GM12878 (cell line): ENCODE results near the gene MAPKAP1. TPM values are rescaled to one million over a fixed set of nuclear protein-coding genes. Genes with fewer than 3 reads are reported as not detected.

Experiments
- ATAC-seq: fragments of 200-7000 bp; cut with Tn5 transposase; 3 replicates; pipeline ENCODE4 v1.9.1; 2020; ENCODE audit warnings: mild to moderate bottlenecking, moderate library complexity
- BruUV-seq: library from RNA; stranded (reverse); fragments of 400-500 nt; replicated peaks from 2 replicates; lab custom pipeline; 2021; lab: Mats Ljungman, UMichigan
- CTCF ChIA-PET: fragments of 300-600 bp; sonication (Branson Sonifier 250); formaldehyde crosslinking; extraction: SDS; loops from one replicate; lab custom pipeline; 2021; ENCODE audit warnings: inconsistent platforms; lab: Yijun Ruan, JAX
- POLR2A ChIA-PET: fragments of 350-600 bp; formaldehyde crosslinking; extraction: SDS; loops from one replicate; lab custom pipeline; 2021; ENCODE audit warnings: inconsistent platforms; lab: Charles Lee
- RAD21 ChIA-PET: fragments of 300-600 bp; sonication (Branson Sonifier 250); formaldehyde crosslinking; loops from one replicate; lab custom pipeline; 2023; ENCODE audit warnings: antibody characterized with exemption; ENCODE audit not compliant: unreplicated experiment; lab: Charles Lee
- SMC1A ChIA-PET: fragments of 300-600 bp; sonication (Branson Sonifier 250); formaldehyde crosslinking; loops from one replicate; lab custom pipeline; 2023; ENCODE audit not compliant: unreplicated experiment, uncharacterized antibody; lab: Charles Lee
- DNase-seq: peaks from one replicate; pipeline ENCODE4 v3.0.0-alpha.2; 2011; ENCODE audit warnings: low read depth, low spot score
- FAIRE-seq: peaks from 3 replicates; lab custom pipeline; 2011; peaks lifted over from hg19 to GRCh38; lab: Jason Lieb, UNC
- H2AFZ ChIP-seq: 2 replicates; pipeline ENCODE4 v1.6.0; 2011; ENCODE audit warnings: low read depth, low read length, control low read depth; ENCODE audit not compliant: control insufficient read depth
- H3K27ac ChIP-seq: 2 replicates; pipeline ENCODE4 v1.5.1; 2011; ENCODE audit warnings: control low read depth; ENCODE audit not compliant: control insufficient read depth, insufficient read depth
- H3K27me3 ChIP-seq, 2 experiments: replicated peaks in 1 of 2; 2 replicates each; pipeline versions ENCODE4 v1.6.0 to v1.6.1; 2011; ENCODE audit warnings: low read length in 1 of 2; ENCODE audit not compliant: control insufficient read depth in 2 of 2, insufficient read depth in 2 of 2
- H3K36me3 ChIP-seq, 2 experiments: 2 replicates each; pipeline ENCODE4 v1.5.1; 2011; ENCODE audit warnings: low read length in 1 of 2; ENCODE audit not compliant: control insufficient read depth in 2 of 2, insufficient read depth in 2 of 2
- H3K4me1 ChIP-seq: 2 replicates; pipeline ENCODE4 v1.6.1; 2011; ENCODE audit warnings: mild to moderate bottlenecking, low read length, moderate library complexity, mixed read lengths; ENCODE audit not compliant: control insufficient read depth, insufficient read depth
- H3K4me2 ChIP-seq: 2 replicates; pipeline ENCODE4 v1.6.0; 2011; ENCODE audit warnings: control low read depth; ENCODE audit not compliant: control insufficient read depth, insufficient read depth
- H3K4me3 ChIP-seq: fragments of 200-600 bp; sonication (generic); 2 replicates; pipeline ENCODE4 v1.5.1; 2016
- H3K79me2 ChIP-seq: 2 replicates; pipeline ENCODE4 v1.6.0; 2011; ENCODE audit warnings: low read length; ENCODE audit not compliant: control insufficient read depth, insufficient read depth
- H3K9ac ChIP-seq: 2 replicates; pipeline ENCODE4 v1.8.0; 2011; ENCODE audit warnings: low read length, control low read depth, mixed read lengths; ENCODE audit not compliant: control insufficient read depth, insufficient read depth
- H3K9me3 ChIP-seq: replicated peaks from 3 replicates; pipeline ENCODE4 v1.5.1; 2011; ENCODE audit warnings: mild to moderate bottlenecking, low read length; ENCODE audit not compliant: control insufficient read depth, insufficient read depth
- H4K20me1 ChIP-seq: 2 replicates; pipeline ENCODE4 v1.6.0; 2011; ENCODE audit not compliant: control insufficient read depth, insufficient read depth
- ATF3 ChIP-seq: IDR thresholded peaks from 2 replicates; pipeline ENCODE4 v1.6.1; 2011; ENCODE audit warnings: low read depth, mild to moderate bottlenecking, low read length, moderate library complexity, borderline replicate concordance; ENCODE audit errors: extremely low read depth
- BCL11A ChIP-seq: IDR thresholded peaks from 2 replicates; pipeline ENCODE4 v1.6.1; 2011; ENCODE audit warnings: low read depth, low read length
- CREB1 ChIP-seq: IDR thresholded peaks from 2 replicates; pipeline ENCODE4 v1.6.1; 2012; ENCODE audit warnings: low read depth, mild to moderate bottlenecking, inconsistent platforms
- ELK1 ChIP-seq: IDR thresholded peaks from 2 replicates; pipeline ENCODE4 v1.6.1; 2012; ENCODE audit warnings: low read depth, low read length, improper control_type of control experiment
- ESRRA ChIP-seq: IDR thresholded peaks from 2 replicates; pipeline ENCODE4 v1.6.1; 2012; ENCODE audit warnings: mild to moderate bottlenecking, low read length, improper control_type of control experiment
- HDAC2 ChIP-seq: fragments of 200-600 bp; sonication (generic); IDR thresholded peaks from 2 replicates; pipeline ENCODE4 v1.6.1; 2017
- NR2C1 ChIP-seq: fragments of 450-650 bp; IDR thresholded peaks from 2 replicates; pipeline ENCODE4 v1.6.1; 2017; ENCODE audit warnings: antibody characterized with exemption, mild to moderate bottlenecking, moderate library complexity
- SIX5 ChIP-seq: IDR thresholded peaks from 2 replicates; pipeline ENCODE4 v1.6.1; 2011; ENCODE audit warnings: mild to moderate bottlenecking, low read depth, low read length, moderate library complexity; ENCODE audit not compliant: severe bottlenecking
- ZNF24 ChIP-seq: fragments of 450-650 bp; IDR thresholded peaks from 2 replicates; pipeline ENCODE4 v1.6.1; 2017; ENCODE audit warnings: antibody characterized with exemption, mild to moderate bottlenecking
- ZNF384 ChIP-seq: IDR thresholded peaks from 2 replicates; pipeline ENCODE4 v1.6.1; 2012; ENCODE audit warnings: low read depth, mild to moderate bottlenecking, low read length, improper control_type of control experiment, borderline replicate concordance
- ZNF622 ChIP-seq: fragments of 450-650 bp; IDR thresholded peaks from 2 replicates; pipeline ENCODE4 v1.6.1; 2017; ENCODE audit warnings: mild to moderate bottlenecking, inconsistent platforms
- WGBS: methylation state at CpG from one replicate; pipeline ENCODE4 v1.1.6; 2016; ENCODE audit warnings: low lambda C conversion rate; ENCODE audit not compliant: insufficient replicate concordance, insufficient coverage; ENCODE audit errors: missing lambda C conversion rate; 5-methylcytosine and 5-hydroxymethylcytosine counted together
- in situ Hi-C: fragments of 300-500 bp; cut with MboI; formaldehyde crosslinking; loops from 9 replicates; pipeline ENCODE4 v1.14.3; 2018; ENCODE audit warnings: mixed read lengths
- intact Hi-C: fragments of 100-400 bp; cut with micrococcal nuclease; formaldehyde crosslinking; loops from one replicate; pipeline ENCODE4 v1.14.2; 2022; ENCODE audit not compliant: unreplicated experiment
- polyA plus RNA-seq, 11 experiments: library from polyadenylated mRNA; depleted of rRNA in 4 of 11; unstranded in 6 of 11; stranded (reverse) in 5 of 11; fragments of >200 nt; fragmentation: Nextera tagmentation in 4 of 11; fragmentation: Illumina TruSeq in 1 of 11; extraction: Ambion mirVana in 4 of 11; extraction: Trizol in 1 of 11; gene quantifications; 1 replicate in 1 of 11; 2 replicates in 10 of 11; pipeline versions ENCODE4 v1.2.1 to v1.2.3, GENCODE V29; 2011 to 2016; ENCODE audit warnings: inconsistent platforms in 2 of 11, missing spikeins in 2 of 11, low read depth in 1 of 11
- total RNA-seq, 4 experiments: library from RNA; depleted of rRNA in 3 of 4; stranded (reverse); fragments of >200 nt in 3 of 4; fragmentation: Illumina TruSeq in 1 of 4; extraction: Trizol in 1 of 4; gene quantifications; 2 replicates each; pipeline versions ENCODE4 v1.2.1 to v1.2.3, GENCODE V29; 2013 to 2021
- TF ChIP-seq, protein P1 (sequence below): fragments of 450-650 bp; IDR thresholded peaks from 2 replicates; pipeline ENCODE4 v1.6.1; 2017; ENCODE audit warnings: mild to moderate bottlenecking
- TF ChIP-seq, protein P2 (sequence below): fragments of 450-650 bp; IDR thresholded peaks from 2 replicates; pipeline ENCODE4 v1.6.1; 2016; ENCODE audit warnings: mild to moderate bottlenecking, moderate library complexity, borderline replicate concordance

Gene MAPKAP1
- total and polyA plus RNA-seq, 10 of the 15 experiments (the other 5 are each of a cell fraction or from before 2014, with no cell fraction given): 5.1 to 188 (median 105) TPM

DNA sequence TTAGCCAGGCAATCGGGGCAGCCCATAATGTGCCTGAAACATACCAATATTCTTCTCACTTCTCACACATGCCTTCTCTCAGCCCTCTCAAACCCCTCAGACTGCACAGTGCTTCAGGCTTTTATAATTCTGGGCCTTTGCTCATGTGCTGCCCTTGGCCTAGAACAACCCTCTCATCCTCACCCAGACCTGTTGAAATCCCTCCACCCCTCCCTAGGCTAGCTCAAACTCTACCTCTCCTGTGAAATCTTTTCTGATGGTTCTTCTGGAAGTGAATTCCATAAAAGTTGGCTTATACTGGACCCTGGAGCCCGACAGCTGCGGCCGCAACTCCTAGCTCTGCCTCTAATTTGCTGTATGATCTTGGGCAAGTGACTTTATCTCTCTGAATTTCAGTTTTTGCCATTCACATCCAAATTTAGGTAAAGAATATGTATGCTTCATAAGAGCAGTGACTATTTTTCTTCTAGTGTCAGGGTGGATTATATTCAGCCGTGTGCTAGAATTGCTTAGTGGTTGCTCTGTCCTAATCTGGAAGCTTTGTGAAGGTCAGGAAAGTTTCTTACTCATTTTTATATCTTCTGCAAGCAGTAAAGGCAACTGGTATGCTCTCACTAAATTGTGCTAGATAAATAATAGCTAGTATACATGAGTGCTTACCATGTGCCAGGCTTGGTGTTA is 221.4 kb downstream of the MAPKAP1 start (continued):
- no peak for TF ChIP-seq ZNF622

DNA sequence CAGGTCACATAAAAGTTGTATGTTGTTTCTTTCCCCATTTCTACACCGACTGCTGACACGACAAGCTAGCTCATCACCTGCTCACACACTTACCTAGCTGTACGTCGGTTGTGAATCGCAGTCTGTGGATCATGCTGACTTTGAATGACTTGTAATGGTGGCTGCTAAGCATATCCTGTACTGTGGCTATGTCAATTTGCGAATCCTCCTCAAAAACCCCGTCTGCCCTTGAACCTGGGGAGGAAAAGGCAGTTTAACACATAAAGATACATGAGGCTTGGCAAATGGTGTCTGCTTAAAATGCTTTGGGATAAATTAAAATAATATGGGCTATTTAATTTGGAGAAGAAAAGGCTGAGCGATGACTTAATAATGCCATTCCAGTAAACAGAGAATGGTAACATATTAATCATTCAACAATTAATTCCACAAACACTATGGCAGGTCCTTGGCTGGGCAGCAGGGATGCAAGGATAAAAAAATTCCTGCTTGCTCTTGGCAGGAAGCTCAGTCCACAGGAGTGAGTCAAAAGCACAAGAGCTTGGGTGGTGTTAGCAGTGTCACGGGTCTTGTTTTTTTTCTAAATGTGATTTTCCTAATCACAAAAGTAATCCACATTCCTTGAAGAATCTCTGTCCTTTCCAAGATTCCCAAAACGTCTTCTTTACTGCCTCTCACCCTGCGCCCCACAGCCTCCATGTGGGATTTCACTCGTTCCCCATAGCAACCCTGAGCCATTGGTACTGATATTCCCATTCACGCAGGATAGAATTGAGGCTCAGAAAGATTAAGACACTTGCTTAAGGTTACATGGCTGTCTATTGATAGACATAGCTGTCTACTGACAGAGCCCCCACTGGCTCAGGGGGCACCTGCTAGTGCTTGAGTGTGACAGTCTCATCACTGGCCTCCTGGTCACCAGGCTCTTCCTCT is 222.4 kb downstream of the MAPKAP1 start:
- no peak overlapping the region for H2AFZ ChIP-seq
- H3K4me3 ChIP-seq: no peak overlapping the region
- no peak overlapping the region for H3K9ac ChIP-seq
- H3K9me3 ChIP-seq: no peaks in the 10 kb centered on the region
- in situ Hi-C loops: no loop called here
- ChIA-PET SMC1A (no interaction called here), POLR2A (no interaction called here), RAD21 (no interaction called here), CTCF (no interaction called here)
- BruUV-seq: no TSS peak
- H3K79me2 ChIP-seq: no peaks in the 10 kb centered on the region
- intact Hi-C loops: no loop called here
- ATAC-seq: no peak
- H3K36me3 ChIP-seq: peaks cover 2 to 7% of the 10 kb centered on the region in 2 experiments; a peak in 3 of 4 replicates
- H3K4me1 ChIP-seq: no peaks in the 10 kb centered on the region
- H4K20me1 ChIP-seq: no peaks in the 10 kb centered on the region
- 97% methylated on average over 13 of the region's 13 CpGs for WGBS
- DNase-seq: no peak
- no peak for FAIRE-seq
- H3K27ac ChIP-seq: no peak overlapping the region
- H3K4me2 ChIP-seq: no peak overlapping the region
- H3K27me3 ChIP-seq: no peaks in the 10 kb centered on the region
- TF ChIP-seq BCL11A (no peak), CREB1 (no peak), ESRRA (no peak), NR2C1 (no peak), SIX5 (no peak), ATF3 (no peak), HDAC2 (no peak), ZNF24 (no peak), ELK1 (no peak), ZNF384 (no peak)
- TF ChIP-seq, protein P1, sequence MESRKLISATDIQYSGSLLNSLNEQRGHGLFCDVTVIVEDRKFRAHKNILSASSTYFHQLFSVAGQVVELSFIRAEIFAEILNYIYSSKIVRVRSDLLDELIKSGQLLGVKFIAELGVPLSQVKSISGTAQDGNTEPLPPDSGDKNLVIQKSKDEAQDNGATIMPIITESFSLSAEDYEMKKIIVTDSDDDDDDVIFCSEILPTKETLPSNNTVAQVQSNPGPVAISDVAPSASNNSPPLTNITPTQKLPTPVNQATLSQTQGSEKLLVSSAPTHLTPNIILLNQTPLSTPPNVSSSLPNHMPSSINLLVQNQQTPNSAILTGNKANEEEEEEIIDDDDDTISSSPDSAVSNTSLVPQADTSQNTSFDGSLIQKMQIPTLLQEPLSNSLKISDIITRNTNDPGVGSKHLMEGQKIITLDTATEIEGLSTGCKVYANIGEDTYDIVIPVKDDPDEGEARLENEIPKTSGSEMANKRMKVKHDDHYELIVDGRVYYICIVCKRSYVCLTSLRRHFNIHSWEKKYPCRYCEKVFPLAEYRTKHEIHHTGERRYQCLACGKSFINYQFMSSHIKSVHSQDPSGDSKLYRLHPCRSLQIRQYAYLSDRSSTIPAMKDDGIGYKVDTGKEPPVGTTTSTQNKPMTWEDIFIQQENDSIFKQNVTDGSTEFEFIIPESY: no peak
- TF ChIP-seq, protein P2, sequence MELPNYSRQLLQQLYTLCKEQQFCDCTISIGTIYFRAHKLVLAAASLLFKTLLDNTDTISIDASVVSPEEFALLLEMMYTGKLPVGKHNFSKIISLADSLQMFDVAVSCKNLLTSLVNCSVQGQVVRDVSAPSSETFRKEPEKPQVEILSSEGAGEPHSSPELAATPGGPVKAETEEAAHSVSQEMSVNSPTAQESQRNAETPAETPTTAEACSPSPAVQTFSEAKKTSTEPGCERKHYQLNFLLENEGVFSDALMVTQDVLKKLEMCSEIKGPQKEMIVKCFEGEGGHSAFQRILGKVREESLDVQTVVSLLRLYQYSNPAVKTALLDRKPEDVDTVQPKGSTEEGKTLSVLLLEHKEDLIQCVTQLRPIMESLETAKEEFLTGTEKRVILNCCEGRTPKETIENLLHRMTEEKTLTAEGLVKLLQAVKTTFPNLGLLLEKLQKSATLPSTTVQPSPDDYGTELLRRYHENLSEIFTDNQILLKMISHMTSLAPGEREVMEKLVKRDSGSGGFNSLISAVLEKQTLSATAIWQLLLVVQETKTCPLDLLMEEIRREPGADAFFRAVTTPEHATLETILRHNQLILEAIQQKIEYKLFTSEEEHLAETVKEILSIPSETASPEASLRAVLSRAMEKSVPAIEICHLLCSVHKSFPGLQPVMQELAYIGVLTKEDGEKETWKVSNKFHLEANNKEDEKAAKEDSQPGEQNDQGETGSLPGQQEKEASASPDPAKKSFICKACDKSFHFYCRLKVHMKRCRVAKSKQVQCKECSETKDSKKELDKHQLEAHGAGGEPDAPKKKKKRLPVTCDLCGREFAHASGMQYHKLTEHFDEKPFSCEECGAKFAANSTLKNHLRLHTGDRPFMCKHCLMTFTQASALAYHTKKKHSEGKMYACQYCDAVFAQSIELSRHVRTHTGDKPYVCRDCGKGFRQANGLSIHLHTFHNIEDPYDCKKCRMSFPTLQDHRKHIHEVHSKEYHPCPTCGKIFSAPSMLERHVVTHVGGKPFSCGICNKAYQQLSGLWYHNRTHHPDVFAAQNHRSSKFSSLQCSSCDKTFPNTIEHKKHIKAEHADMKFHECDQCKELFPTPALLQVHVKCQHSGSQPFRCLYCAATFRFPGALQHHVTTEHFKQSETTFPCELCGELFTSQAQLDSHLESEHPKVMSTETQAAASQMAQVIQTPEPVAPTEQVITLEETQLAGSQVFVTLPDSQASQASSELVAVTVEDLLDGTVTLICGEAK: no peak
